SK-N-SH (cell line): ENCODE results near the gene RCOR3. TPM values are rescaled to one million over a fixed set of nuclear protein-coding genes. Genes with fewer than 3 reads are reported as not detected.

Experiments
- CTCF ChIA-PET: fragments of 300-600, 350-600 bp; formaldehyde crosslinking; extraction: SDS; loops from one replicate; lab custom pipeline; 2021; lab: Yijun Ruan, JAX
- POLR2A ChIA-PET: fragments of 350-600 bp; sonication (Branson Sonifier 250); formaldehyde crosslinking; extraction: SDS; loops from one replicate; lab custom pipeline; 2020; ENCODE audit warnings: antibody characterized with exemption, inconsistent platforms; lab: Yijun Ruan, JAX
- DNase-seq: peaks from one replicate; pipeline ENCODE4 v3.0.0; 2012
- H2AFZ ChIP-seq: fragments of 200-600 bp; sonication (generic); 2 replicates; pipeline ENCODE4 v1.8.1; 2016; ENCODE audit warnings: antibody characterized with exemption, mild to moderate bottlenecking, low read depth
- H3F3A ChIP-seq: fragments of 200-600 bp; sonication (generic); replicated peaks from 2 replicates; pipeline ENCODE3; 2016; ENCODE audit warnings: antibody characterized with exemption, mild to moderate bottlenecking; ENCODE audit not compliant: insufficient read depth
- H3K27ac ChIP-seq, 2 experiments: fragments of 200-500 bp in 1 of 2; fragments of 200-600 bp in 1 of 2; sonication (Bioruptor generic) in 1 of 2; sonication (generic), shearing (Covaris generic) in 1 of 2; 2 replicates each; pipeline versions ENCODE4 v1.5.1 to v1.6.1; 2014 to 2016; ENCODE audit warnings: low read depth in 2 of 2, inconsistent platforms in 1 of 2, low read length in 1 of 2, mild to moderate bottlenecking in 1 of 2, mixed read lengths in 1 of 2
- H3K27me3 ChIP-seq: fragments of 200-600 bp; sonication (generic), shearing (Covaris generic); 2 replicates; pipeline ENCODE4 v1.6.1; 2016; ENCODE audit warnings: mixed run types; ENCODE audit not compliant: insufficient read depth
- H3K36me3 ChIP-seq, 2 experiments: fragments of 200-500 bp in 1 of 2; fragments of 200-600 bp in 1 of 2; sonication (Bioruptor generic) in 1 of 2; sonication (generic) in 1 of 2; replicated peaks in 1 of 2; 2 replicates each; pipeline versions ENCODE3 to v1.5.1; 2014 to 2016; ENCODE audit warnings: low read length in 1 of 2, mild to moderate bottlenecking in 1 of 2; ENCODE audit not compliant: insufficient read depth in 2 of 2, control insufficient read depth in 1 of 2
- H3K4me1 ChIP-seq, 2 experiments: fragments of 200-500 bp in 1 of 2; fragments of 200-600 bp in 1 of 2; sonication (Bioruptor generic) in 1 of 2; sonication (generic), shearing (Covaris generic) in 1 of 2; 2 replicates each; pipeline versions ENCODE4 v1.5.1 to v1.6.1; 2014 to 2016; ENCODE audit warnings: low read depth in 1 of 2, low read length in 1 of 2, mixed run types in 1 of 2; ENCODE audit not compliant: insufficient read depth in 2 of 2, control insufficient read depth in 1 of 2
- H3K4me2 ChIP-seq: fragments of 200-600 bp; sonication (generic), shearing (Covaris generic); 2 replicates; pipeline ENCODE4 v1.6.1; 2017; ENCODE audit warnings: mixed run types
- H3K4me3 ChIP-seq, 2 experiments: fragments of 200-500 bp in 1 of 2; fragments of 200-600 bp in 1 of 2; sonication (Bioruptor generic) in 1 of 2; sonication (generic), shearing (Covaris generic) in 1 of 2; 2 replicates each; pipeline versions ENCODE4 v1.5.1 to v1.8.1; 2014 to 2016; ENCODE audit warnings: low read depth in 2 of 2, inconsistent platforms in 1 of 2, low read length in 1 of 2, mild to moderate bottlenecking in 1 of 2, mixed read lengths in 1 of 2, moderate library complexity in 1 of 2
- H3K79me2 ChIP-seq: fragments of 200-600 bp; sonication (generic); 2 replicates; pipeline ENCODE4 v1.8.1; 2017; ENCODE audit warnings: mild to moderate bottlenecking; ENCODE audit not compliant: insufficient read depth
- H3K9ac ChIP-seq: fragments of 200-600 bp; sonication (generic); 2 replicates; pipeline ENCODE4 v1.6.1; 2017; ENCODE audit warnings: mixed run types
- H3K9me2 ChIP-seq: fragments of 200-600 bp; sonication (generic); 2 replicates; pipeline ENCODE4 v1.6.1; 2017; ENCODE audit warnings: mixed run types
- H3K9me3 ChIP-seq: fragments of 200-600 bp; sonication (generic); 2 replicates; pipeline ENCODE4 v1.6.1; 2017; ENCODE audit warnings: mixed run types, mild to moderate bottlenecking, moderate library complexity
- H4K20me1 ChIP-seq: fragments of 200-600 bp; sonication (generic); 2 replicates; pipeline ENCODE4 v1.6.1; 2017; ENCODE audit warnings: mild to moderate bottlenecking, mixed run types; ENCODE audit not compliant: insufficient read depth
- ELF1 ChIP-seq: IDR thresholded peaks from 2 replicates; pipeline ENCODE4 v1.4.0; 2012
- EP300 ChIP-seq, 2 experiments: IDR thresholded peaks; 2 replicates each; pipeline versions ENCODE4 v1.4.0 to v1.6.1; 2012; ENCODE audit warnings: borderline replicate concordance in 1 of 2, low read depth in 1 of 2, low read length in 1 of 2
- EZH2phosphoT487 ChIP-seq: fragments of 200-600 bp; sonication (generic); IDR thresholded peaks from 2 replicates; pipeline ENCODE4 v1.6.1; 2017; ENCODE audit warnings: low read depth, mixed run types, mild to moderate bottlenecking, antibody characterized with exemption, moderate library complexity, borderline replicate concordance
- FOSL2 ChIP-seq: IDR thresholded peaks from 2 replicates; pipeline ENCODE4 v1.4.0; 2012; ENCODE audit warnings: low read depth, mild to moderate bottlenecking, moderate library complexity, borderline replicate concordance
- FOXJ3 ChIP-seq: sonication (generic); formaldehyde crosslinking; IDR thresholded peaks from 2 replicates; pipeline ENCODE4 v1.5.1; 2020; ENCODE audit warnings: mild to moderate bottlenecking, missing genetic modification reagents
- GABPA ChIP-seq: IDR thresholded peaks from 2 replicates; pipeline ENCODE4 v1.4.0; 2012; ENCODE audit warnings: low read depth, mild to moderate bottlenecking
- IRF3 ChIP-seq: fragments of 150-350 bp; IDR thresholded peaks from 2 replicates; pipeline ENCODE4 v1.6.1; 2016; ENCODE audit warnings: mild to moderate bottlenecking, low read depth, low read length
- JUND ChIP-seq: IDR thresholded peaks from 2 replicates; pipeline ENCODE4 v1.4.0; 2012
- MAX ChIP-seq: IDR thresholded peaks from 2 replicates; pipeline ENCODE4 v1.4.0; 2012; ENCODE audit warnings: low read depth
- MEF2A ChIP-seq: IDR thresholded peaks from 2 replicates; pipeline ENCODE4 v1.4.0; 2012; ENCODE audit warnings: low read depth, borderline replicate concordance
- NFIC ChIP-seq: IDR thresholded peaks from 2 replicates; pipeline ENCODE4 v1.4.0; 2012; ENCODE audit warnings: borderline replicate concordance
- REST ChIP-seq: IDR thresholded peaks from 2 replicates; pipeline ENCODE4 v1.6.1; 2012; ENCODE audit warnings: mild to moderate bottlenecking, low read depth, low read length, moderate library complexity
- SIN3A ChIP-seq: IDR thresholded peaks from 2 replicates; pipeline ENCODE4 v1.6.1; 2012; ENCODE audit warnings: low read depth, mild to moderate bottlenecking, low read length, moderate library complexity, borderline replicate concordance
- SMC3 ChIP-seq: IDR thresholded peaks from 2 replicates; pipeline ENCODE4 v1.6.1; 2012; ENCODE audit warnings: low read depth, low read length, improper control_type of control experiment
- TEAD4 ChIP-seq: IDR thresholded peaks from 2 replicates; pipeline ENCODE4 v1.4.0; 2012; ENCODE audit warnings: mild to moderate bottlenecking, borderline replicate concordance; ENCODE audit not compliant: insufficient read depth
- USF1 ChIP-seq: IDR thresholded peaks from 2 replicates; pipeline ENCODE4 v1.4.0; 2012; ENCODE audit warnings: low read depth, borderline replicate concordance
- ZBTB33 ChIP-seq: IDR thresholded peaks from 2 replicates; pipeline ENCODE4 v1.4.0; 2012; ENCODE audit warnings: low read depth, borderline replicate concordance
- WGBS: methylation state at CpG from one replicate; pipeline ENCODE4 v1.1.6; 2017; ENCODE audit warnings: low lambda C conversion rate; 5-methylcytosine and 5-hydroxymethylcytosine counted together
- polyA plus RNA-seq, 3 experiments: library from polyadenylated mRNA; depleted of rRNA; stranded (reverse); fragments of >200 nt; gene quantifications; 2 replicates each; pipeline ENCODE4 v1.2.3, GENCODE V29; 2012

Gene RCOR3
- polyA plus RNA-seq, 1 of the 3 experiments (the other 2 are of a cell fraction): 18.7 TPM

- Histone ChIP-seq H4K20me1 (no peaks in the 10 kb centered on the region), H3K9ac (no peak overlapping the region), H2AFZ (no peak overlapping the region), H3K4me1 (peaks cover 5 to 11% of the 10 kb centered on the region in 2 experiments; a peak in 1 of 4 replicates), H3F3A (no peaks in the 10 kb centered on the region), H3K36me3 (peaks cover 0 to under 1% of the 10 kb centered on the region in 2 experiments), H3K27me3 (no peaks in the 10 kb centered on the region), H3K79me2 (no peaks in the 10 kb centered on the region; the same call in 1 of the 2 replicates), H3K9me3 (no peaks in the 10 kb centered on the region), H3K9me2 (no peaks in the 10 kb centered on the region), H3K4me3 (no peak overlapping the region), H3K4me2 (no peak overlapping the region), H3K27ac (no peak overlapping the region)
- no peak for DNase-seq
- CTCF ChIA-PET: no interaction called here
- POLR2A ChIA-PET: no interaction called here
- no peak for TF ChIP-seq ELF1
- no peak for TF ChIP-seq FOSL2
- TF ChIP-seq EZH2phosphoT487: no peak
- TF ChIP-seq REST: no peak
- no peak for TF ChIP-seq MEF2A
- TF ChIP-seq IRF3: no peak
- TF ChIP-seq JUND: no peak
- TF ChIP-seq USF1: no peak
- no peak for TF ChIP-seq NFIC
Measured at GRCh38 chr1:211348547-211348946, 89.4 kb downstream of the RCOR3 start.

GRCh38 chr1:211349741-211350140 lies 90.6 kb downstream of the RCOR3 start:
- H3K27me3 ChIP-seq: no peaks in the 10 kb centered on the region
- no peak overlapping the region for H3K27ac ChIP-seq
- H3K9ac ChIP-seq: no peak overlapping the region
- no peaks in the 10 kb centered on the region; the same call in 1 of the 2 replicates for H3K79me2 ChIP-seq
- no peak for DNase-seq
- no peaks in the 10 kb centered on the region for H4K20me1 ChIP-seq
- ChIA-PET POLR2A (no interaction called here), CTCF (no interaction called here)
- peaks cover 0 to 4% of the 10 kb centered on the region in 2 experiments for H3K36me3 ChIP-seq
- H3K9me3 ChIP-seq: no peaks in the 10 kb centered on the region
- H3F3A ChIP-seq: no peaks in the 10 kb centered on the region
- H3K9me2 ChIP-seq: no peaks in the 10 kb centered on the region
- no peak overlapping the region for H2AFZ ChIP-seq
- no peak overlapping the region for H3K4me2 ChIP-seq
- no peak overlapping the region for H3K4me3 ChIP-seq
- WGBS: 100% methylated on average over 2 of the region's 2 CpGs
- peaks cover 5 to 11% of the 10 kb centered on the region in 2 experiments; a peak in 1 of 4 replicates for H3K4me1 ChIP-seq
- TF ChIP-seq REST (no peak), NFIC (no peak), FOXJ3 (CRISPR knock-in tag) (no peak), GABPA (no peak), ZBTB33 (no peak), SIN3A (no peak), TEAD4 (no peak), MAX (no peak), EP300 (IDR thresholded peaks at IDR 0.05; ENCODE audit: borderline replicate concordance in 1 of 2, low read depth in 1 of 2, low read length in 1 of 2) (no peak), SMC3 (no peak)
